ENCODE results near the gene DAAM2.

- TF ChIP-seq POLR2A (IDR thresholded peaks at IDR 0.05) (no peak), CTCF (IDR thresholded peaks at IDR 0.05) (no peak)
Observed at GRCh38 chr6:39841923-39842322, 49.7 kb downstream of the DAAM2 start.
